ENCODE data around the gene KLC3. TPM values are rescaled to one million over a fixed set of nuclear protein-coding genes. Genes with fewer than 3 reads are reported as not detected.

Gene KLC3
- total and polyA plus RNA-seq, 4 donors: 0.80 to 2.2 (median 1.4) TPM

DNA sequence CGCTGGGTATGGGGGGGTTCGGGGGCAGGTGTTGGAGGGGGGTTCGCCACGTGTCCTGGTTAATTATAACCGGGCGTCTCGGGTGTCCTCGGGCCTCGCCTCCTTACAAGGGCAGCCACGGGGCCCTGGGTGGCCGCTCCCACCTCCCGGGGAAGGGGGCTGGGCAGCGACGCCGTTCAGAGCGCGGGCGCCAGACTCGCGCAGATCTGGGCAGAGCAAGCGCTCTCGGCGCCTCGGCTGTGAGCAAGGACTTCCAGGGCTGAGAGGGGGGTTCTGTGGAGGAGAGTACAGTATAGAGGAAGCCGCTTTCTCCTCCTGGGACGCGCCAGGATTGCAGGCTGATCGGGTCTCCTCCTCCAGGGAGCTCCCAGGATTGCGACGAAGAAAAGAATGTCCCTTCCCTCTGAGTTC lies 16.9 kb upstream of the KLC3 start:
- 3 to 4% methylated on average over 26 to 30 of the region's 30 CpGs for WGBS, 2 donors
- H3K27ac ChIP-seq (ENCODE audit: low read depth in 1 of 2, low read length in 1 of 2): peak overlapping the region in 1 of 2 donors; percentile 95
- DNase-seq: peak in 2 of 3 donors; percentile 47 to 62

GRCh38 chr19:45324349-45324907 lies 16.1 kb upstream of the KLC3 start:
- Histone ChIP-seq H3K9ac (ENCODE audit: insufficient read depth in 1 of 2, low read length in 2 of 2) (no peak overlapping the region), H3K9me3 (ENCODE audit: control insufficient read depth in 4 of 4, insufficient read depth in 3 of 4, low read length in 3 of 4) (no peaks in the 10 kb centered on the region), H3K4me3 (no peak overlapping the region), H3K4me1 (ENCODE audit: control insufficient read depth in 5 of 5, insufficient read depth in 5 of 5, low read length in 5 of 5) (peaks cover 0 to 12% (median 0%) of the 10 kb centered on the region in 5 donors), H3K27me3 (ENCODE audit: control insufficient read depth in 3 of 3, insufficient read depth in 3 of 3, low read length in 2 of 3) (peaks cover 0 to 5% (median 0%) of the 10 kb centered on the region in 3 donors), H3K27ac (ENCODE audit: low read depth in 1 of 2, low read length in 1 of 2) (peak overlapping the region in 1 of 2 donors; percentile 95), H3K36me3 (ENCODE audit: control insufficient read depth in 4 of 4, insufficient read depth in 4 of 4, low read length in 4 of 4) (no peaks in the 10 kb centered on the region)
- TF ChIP-seq, protein P1, sequence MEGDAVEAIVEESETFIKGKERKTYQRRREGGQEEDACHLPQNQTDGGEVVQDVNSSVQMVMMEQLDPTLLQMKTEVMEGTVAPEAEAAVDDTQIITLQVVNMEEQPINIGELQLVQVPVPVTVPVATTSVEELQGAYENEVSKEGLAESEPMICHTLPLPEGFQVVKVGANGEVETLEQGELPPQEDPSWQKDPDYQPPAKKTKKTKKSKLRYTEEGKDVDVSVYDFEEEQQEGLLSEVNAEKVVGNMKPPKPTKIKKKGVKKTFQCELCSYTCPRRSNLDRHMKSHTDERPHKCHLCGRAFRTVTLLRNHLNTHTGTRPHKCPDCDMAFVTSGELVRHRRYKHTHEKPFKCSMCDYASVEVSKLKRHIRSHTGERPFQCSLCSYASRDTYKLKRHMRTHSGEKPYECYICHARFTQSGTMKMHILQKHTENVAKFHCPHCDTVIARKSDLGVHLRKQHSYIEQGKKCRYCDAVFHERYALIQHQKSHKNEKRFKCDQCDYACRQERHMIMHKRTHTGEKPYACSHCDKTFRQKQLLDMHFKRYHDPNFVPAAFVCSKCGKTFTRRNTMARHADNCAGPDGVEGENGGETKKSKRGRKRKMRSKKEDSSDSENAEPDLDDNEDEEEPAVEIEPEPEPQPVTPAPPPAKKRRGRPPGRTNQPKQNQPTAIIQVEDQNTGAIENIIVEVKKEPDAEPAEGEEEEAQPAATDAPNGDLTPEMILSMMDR (IDR thresholded peaks at IDR 0.05; ENCODE audit: control extremely low read depth, extremely low read depth): no peak
- DNase-seq: no peak
- ATAC-seq (ENCODE audit: insufficient read depth, low FRiP score): no peak
- 70 to 72% methylated on average over 11 of the region's 11 CpGs for WGBS, 2 donors

More for the DNA sequence above, 16.9 kb upstream of the KLC3 start:
- ATAC-seq (ENCODE audit: insufficient read depth, low FRiP score): no peak
- Histone ChIP-seq H3K4me1 (ENCODE audit: control insufficient read depth in 5 of 5, insufficient read depth in 5 of 5, low read length in 5 of 5) (peaks cover 0 to 12% (median 0%) of the 10 kb centered on the region in 5 donors), H3K36me3 (ENCODE audit: control insufficient read depth in 4 of 4, insufficient read depth in 4 of 4, low read length in 4 of 4) (no peaks in the 10 kb centered on the region), H3K9me3 (ENCODE audit: control insufficient read depth in 4 of 4, insufficient read depth in 3 of 4, low read length in 3 of 4) (no peaks in the 10 kb centered on the region), H3K27me3 (ENCODE audit: control insufficient read depth in 3 of 3, insufficient read depth in 3 of 3, low read length in 2 of 3) (peaks cover 0 to 5% (median 0%) of the 10 kb centered on the region in 3 donors), H3K9ac (ENCODE audit: insufficient read depth in 1 of 2, low read length in 2 of 2) (no peak overlapping the region), H3K4me3 (no peak overlapping the region)
- TF ChIP-seq, protein P1 (IDR thresholded peaks at IDR 0.05; ENCODE audit: control extremely low read depth, extremely low read depth): no peak

GRCh38 chr19:45327404-45328143 lies 13.0 kb upstream of the KLC3 start:
- Histone ChIP-seq H3K27ac (ENCODE audit: low read depth in 1 of 2, low read length in 1 of 2) (no peak overlapping the region), H3K4me1 (ENCODE audit: control insufficient read depth in 5 of 5, insufficient read depth in 5 of 5, low read length in 5 of 5) (peaks cover 0 to 12% (median 0%) of the 10 kb centered on the region in 5 donors), H3K36me3 (ENCODE audit: control insufficient read depth in 4 of 4, insufficient read depth in 4 of 4, low read length in 4 of 4) (no peaks in the 10 kb centered on the region), H3K4me3 (no peak overlapping the region), H3K27me3 (ENCODE audit: control insufficient read depth in 3 of 3, insufficient read depth in 3 of 3, low read length in 2 of 3) (peaks cover 0 to 5% (median 0%) of the 10 kb centered on the region in 3 donors), H3K9me3 (ENCODE audit: control insufficient read depth in 4 of 4, insufficient read depth in 3 of 4, low read length in 3 of 4) (no peaks in the 10 kb centered on the region), H3K9ac (ENCODE audit: insufficient read depth in 1 of 2, low read length in 2 of 2) (no peak overlapping the region)
- DNase-seq (no peak), ATAC-seq (ENCODE audit: insufficient read depth, low FRiP score) (no peak)
- 79 to 80% methylated on average over 13 of the region's 13 CpGs for WGBS, 2 donors
- TF ChIP-seq, protein P1 (IDR thresholded peaks at IDR 0.05; ENCODE audit: control extremely low read depth, extremely low read depth): no peak
